OCI-LY1 (cell line): ENCODE measurements around the gene CTDSPL.

Experiments used
- H2AFZ ChIP-seq: fragments of 200-600 bp; sonication (generic), shearing (Covaris generic); 2 replicates; pipeline ENCODE4 v1.6.0; 2014; ENCODE audit warnings: antibody characterized with exemption, mild to moderate bottlenecking, low read length
- H3F3A ChIP-seq: fragments of 200-600 bp; sonication (generic), shearing (Covaris generic); 2 replicates; pipeline ENCODE4 v1.6.0; 2014; ENCODE audit warnings: mild to moderate bottlenecking, antibody characterized with exemption, low read length, moderate library complexity; ENCODE audit not compliant: insufficient read depth
- H3K27ac ChIP-seq: fragments of 200-600 bp; sonication (generic); 2 replicates; pipeline ENCODE4 v1.5.1; 2014; ENCODE audit warnings: low read length, mixed run types, mild to moderate bottlenecking, low read depth; ENCODE audit not compliant: poor library complexity, severe bottlenecking
- H3K27me3 ChIP-seq: fragments of 200-600 bp; sonication (generic); 2 replicates; pipeline ENCODE4 v1.6.0; 2014; ENCODE audit warnings: antibody characterized with exemption, mild to moderate bottlenecking, low read length, moderate library complexity; ENCODE audit not compliant: insufficient read depth
- H3K36me3 ChIP-seq: fragments of 200-600 bp; sonication (generic); 2 replicates; pipeline ENCODE4 v1.6.1; 2014; ENCODE audit warnings: mild to moderate bottlenecking, antibody characterized with exemption, low read length, moderate library complexity, mixed read lengths; ENCODE audit not compliant: insufficient read depth
- H3K4me1 ChIP-seq: fragments of 200-600 bp; sonication (generic); 2 replicates; pipeline ENCODE4 v1.5.1; 2014; ENCODE audit warnings: mild to moderate bottlenecking, low read length, moderate library complexity; ENCODE audit not compliant: insufficient read depth, severe bottlenecking
- H3K4me2 ChIP-seq: fragments of 200-600 bp; sonication (generic), shearing (Covaris generic); 2 replicates; pipeline ENCODE4 v1.6.1; 2014; ENCODE audit warnings: low read length
- H3K4me3 ChIP-seq: fragments of 200-600 bp; sonication (generic); 2 replicates; pipeline ENCODE4 v1.5.1; 2014; ENCODE audit warnings: low read length, low read depth, mild to moderate bottlenecking, mixed read lengths; ENCODE audit not compliant: poor library complexity, severe bottlenecking
- H3K79me2 ChIP-seq: fragments of 200-600 bp; shearing (Covaris generic); 2 replicates; pipeline ENCODE4 v1.6.1; 2016; ENCODE audit warnings: mixed run types, low read length, mixed read lengths; ENCODE audit not compliant: insufficient read depth
- H3K9ac ChIP-seq: fragments of 200-600 bp; sonication (generic), shearing (Covaris generic); 2 replicates; pipeline ENCODE4 v1.6.1; 2014; ENCODE audit warnings: mild to moderate bottlenecking, low read length, mixed read lengths
- H3K9me2 ChIP-seq: fragments of 200-600 bp; sonication (generic), shearing (Covaris generic); 2 replicates; pipeline ENCODE4 v1.6.1; 2014; ENCODE audit warnings: low read depth, mild to moderate bottlenecking, low read length, mixed read lengths
- H3K9me3 ChIP-seq: fragments of 200-600 bp; shearing (Covaris generic); 2 replicates; pipeline ENCODE4 v1.6.1; 2014; ENCODE audit warnings: low read length, mixed read lengths
- H4K20me1 ChIP-seq: fragments of 200-600 bp; sonication (generic), shearing (Covaris generic); 2 replicates; pipeline ENCODE4 v1.6.0; 2016; ENCODE audit warnings: mild to moderate bottlenecking, low read length; ENCODE audit not compliant: insufficient read depth
- EZH2 ChIP-seq: fragments of 200-600 bp; sonication (generic), shearing (Covaris generic); IDR thresholded peaks from 2 replicates; pipeline ENCODE4 v1.8.0; 2017; ENCODE audit warnings: borderline replicate concordance, mixed run types, mild to moderate bottlenecking, antibody characterized with exemption, low read length, moderate library complexity, mixed read lengths
- TF ChIP-seq, protein P1 (sequence below): fragments of 200-600 bp; sonication (generic), shearing (Covaris generic); IDR thresholded peaks from 2 replicates; pipeline ENCODE4 v1.5.1; 2017; ENCODE audit warnings: mild to moderate bottlenecking, antibody characterized with exemption, low read length, moderate library complexity, mixed read lengths

The CTDSPL gene

DNA sequence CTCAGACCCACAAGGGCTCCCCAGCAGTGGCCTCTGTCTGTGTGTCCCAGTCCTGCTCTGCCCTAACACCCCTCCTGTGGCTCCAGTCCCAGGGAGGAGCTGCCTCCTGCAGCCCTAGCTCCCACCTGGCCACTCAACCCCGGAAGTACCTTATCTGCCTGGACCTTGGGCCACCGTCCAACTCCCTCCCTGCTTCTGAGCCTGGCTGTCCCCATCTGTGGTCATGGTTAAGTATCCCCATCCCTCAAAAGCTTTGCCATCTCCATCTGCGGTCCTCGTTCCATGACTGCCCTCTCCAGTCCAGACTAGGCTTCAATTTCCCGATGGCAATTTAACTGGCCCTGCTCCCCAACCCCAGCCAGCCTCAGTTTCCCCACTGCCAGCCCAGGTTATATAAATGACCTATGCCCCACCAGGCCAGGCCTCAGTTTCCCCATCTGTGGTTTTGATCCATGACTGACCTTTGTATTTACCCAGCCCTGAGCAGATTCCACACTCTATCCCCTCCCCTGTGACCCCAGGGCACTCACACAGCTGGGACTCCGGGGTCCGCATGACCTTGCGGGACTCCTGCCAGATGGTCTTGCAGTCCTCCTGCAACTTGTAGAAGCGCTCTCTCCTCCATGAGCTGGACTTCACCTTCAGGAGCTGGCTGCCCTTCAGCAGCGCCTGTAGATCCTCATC, 158.1 kb downstream of the CTDSPL start:
- no peaks in the 10 kb centered on the region for H4K20me1 ChIP-seq
- TF ChIP-seq, protein P1, sequence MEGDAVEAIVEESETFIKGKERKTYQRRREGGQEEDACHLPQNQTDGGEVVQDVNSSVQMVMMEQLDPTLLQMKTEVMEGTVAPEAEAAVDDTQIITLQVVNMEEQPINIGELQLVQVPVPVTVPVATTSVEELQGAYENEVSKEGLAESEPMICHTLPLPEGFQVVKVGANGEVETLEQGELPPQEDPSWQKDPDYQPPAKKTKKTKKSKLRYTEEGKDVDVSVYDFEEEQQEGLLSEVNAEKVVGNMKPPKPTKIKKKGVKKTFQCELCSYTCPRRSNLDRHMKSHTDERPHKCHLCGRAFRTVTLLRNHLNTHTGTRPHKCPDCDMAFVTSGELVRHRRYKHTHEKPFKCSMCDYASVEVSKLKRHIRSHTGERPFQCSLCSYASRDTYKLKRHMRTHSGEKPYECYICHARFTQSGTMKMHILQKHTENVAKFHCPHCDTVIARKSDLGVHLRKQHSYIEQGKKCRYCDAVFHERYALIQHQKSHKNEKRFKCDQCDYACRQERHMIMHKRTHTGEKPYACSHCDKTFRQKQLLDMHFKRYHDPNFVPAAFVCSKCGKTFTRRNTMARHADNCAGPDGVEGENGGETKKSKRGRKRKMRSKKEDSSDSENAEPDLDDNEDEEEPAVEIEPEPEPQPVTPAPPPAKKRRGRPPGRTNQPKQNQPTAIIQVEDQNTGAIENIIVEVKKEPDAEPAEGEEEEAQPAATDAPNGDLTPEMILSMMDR, result no peak
- no peak for TF ChIP-seq EZH2
- peaks cover 11% of the 10 kb centered on the region for H3K4me1 ChIP-seq

DNA sequence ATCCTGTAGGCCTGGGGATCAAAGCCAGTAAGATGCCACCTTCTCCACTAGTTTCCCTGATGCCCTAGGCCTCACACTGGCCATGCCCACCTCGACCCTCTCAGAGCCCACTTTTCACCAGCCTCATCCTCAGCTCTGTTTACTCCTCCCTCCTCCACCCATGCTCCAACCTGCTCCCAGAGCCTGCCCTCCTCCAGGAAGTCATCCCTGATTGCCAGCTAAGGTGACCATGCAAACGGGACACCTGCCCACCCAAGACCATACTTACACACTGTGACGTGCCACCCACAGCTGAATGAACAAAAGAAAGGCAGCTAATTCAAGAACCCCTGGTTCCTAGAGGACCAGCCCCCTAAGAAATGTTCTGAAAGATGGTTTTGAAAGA, 158.7 kb downstream of the CTDSPL start:
- H3F3A ChIP-seq, result no peaks in the 10 kb centered on the region
- no peaks in the 10 kb centered on the region for H3K79me2 ChIP-seq
- no peak overlapping the region for H3K9ac ChIP-seq
- H3K27me3 ChIP-seq, result no peaks in the 10 kb centered on the region
- H4K20me1 ChIP-seq, result no peaks in the 10 kb centered on the region
- peaks cover 12% of the 10 kb centered on the region for H3K4me1 ChIP-seq
- TF ChIP-seq, protein P1, result no peak
- H2AFZ ChIP-seq, result no peak overlapping the region
- peaks cover 11% of the 10 kb centered on the region for H3K36me3 ChIP-seq
- H3K9me3 ChIP-seq, result no peaks in the 10 kb centered on the region
- no peaks in the 10 kb centered on the region for H3K9me2 ChIP-seq
- no peak overlapping the region for H3K27ac ChIP-seq
- H3K4me3 ChIP-seq, result no peak overlapping the region
- H3K4me2 ChIP-seq, result no peak overlapping the region

More for the DNA sequence above, 158.1 kb downstream of the CTDSPL start:
- Histone ChIP-seq H3F3A (no peaks in the 10 kb centered on the region), H3K79me2 (no peaks in the 10 kb centered on the region), H2AFZ (no peak overlapping the region), H3K27me3 (no peaks in the 10 kb centered on the region), H3K9me2 (no peaks in the 10 kb centered on the region), H3K9me3 (no peaks in the 10 kb centered on the region), H3K4me2 (no peak overlapping the region), H3K9ac (no peak overlapping the region), H3K27ac (no peak overlapping the region), H3K4me3 (no peak overlapping the region), H3K36me3 (peaks cover 11% of the 10 kb centered on the region)

DNA sequence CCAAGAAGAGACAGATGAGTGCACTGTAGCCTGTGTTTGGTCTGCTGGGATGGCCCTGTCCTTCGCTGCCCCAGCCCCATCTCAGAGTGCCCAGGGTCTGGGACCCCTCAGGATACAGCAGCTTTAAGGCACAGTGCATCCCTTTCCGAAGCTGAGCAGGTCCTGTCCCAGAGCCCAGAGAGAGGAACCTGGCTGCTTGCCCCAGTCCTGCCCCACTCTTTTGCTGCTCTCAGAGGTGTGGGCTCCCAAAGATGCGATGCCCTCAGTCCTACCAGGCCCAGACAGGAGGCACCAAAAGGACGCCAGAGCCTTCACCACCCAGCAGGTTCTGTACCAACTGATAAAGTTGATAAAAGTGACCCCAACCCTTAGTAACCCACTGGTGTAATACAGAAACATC, 159.5 kb downstream of the CTDSPL start:
- H3K4me1 ChIP-seq, result peaks cover 20% of the 10 kb centered on the region
- H3K36me3 ChIP-seq, result peaks cover 3% of the 10 kb centered on the region
- no peaks in the 10 kb centered on the region for H3K79me2 ChIP-seq
- H3K9me3 ChIP-seq, result no peaks in the 10 kb centered on the region
- TF ChIP-seq, protein P1, result no peak
- TF ChIP-seq EZH2, result no peak
- no peak overlapping the region for H3K4me3 ChIP-seq
- H2AFZ ChIP-seq, result no peak overlapping the region
- H3K4me2 ChIP-seq, result no peak overlapping the region
- H3F3A ChIP-seq, result no peaks in the 10 kb centered on the region
- no peaks in the 10 kb centered on the region for H4K20me1 ChIP-seq
- H3K27me3 ChIP-seq, result no peaks in the 10 kb centered on the region
- no peak overlapping the region for H3K27ac ChIP-seq
- H3K9ac ChIP-seq, result no peak overlapping the region
- no peaks in the 10 kb centered on the region for H3K9me2 ChIP-seq
